Stimulated activated CD8-positive, alpha-beta memory T cell treated with anti-CD3 and anti-CD28 coated beads, Interleukin-4, amount 100 ng/mL, for 4 hours (primary cell): ENCODE results near the gene PPP1R26.

Source experiments
- DNase-seq, 2 donors: peaks; one replicate each; pipeline ENCODE4 v3.0.0-alpha.2; 2020; ENCODE audit warnings: low read depth in 2 of 2, low spot score in 1 of 2

The PPP1R26 gene

GRCh38 chr9:135536216-135536615, 56.6 kb downstream of the PPP1R26 start:
- no peak for DNase-seq
